ENCODE results near the gene CDH4.
"Not testable (repeated sequence)": the region's sequence is repeated elsewhere in the genome, so short reads cannot be mapped to it uniquely, and the experiment has no call there.

CDH4 gene

GRCh38 chr20:61419010-61419409 is 166.9 kb downstream of the CDH4 start:
- no peak for DNase-seq (ENCODE audit: low spot score)

GRCh38 chr20:61419501-61419900 is 167.4 kb downstream of the CDH4 start:
- DNase-seq (ENCODE audit: low spot score): no peak

GRCh38 chr20:61420056-61420455 is 168.0 kb downstream of the CDH4 start:
- DNase-seq (ENCODE audit: low spot score): no peak

- no peak for DNase-seq (ENCODE audit: low spot score)
These were observed 168.7 kb downstream of the CDH4 start for GRCh38 chr20:61420781-61421180.

- DNase-seq (ENCODE audit: low spot score): no peak
These were observed 170.8 kb downstream of the CDH4 start for GRCh38 chr20:61422636-61423425.

GRCh38 chr20:61424011-61424627 is 172.1 kb downstream of the CDH4 start:
- no peak for DNase-seq (ENCODE audit: low spot score)

GRCh38 chr20:61424628-61425420 is 172.8 kb downstream of the CDH4 start:
- DNase-seq (ENCODE audit: low spot score): no peak

- not testable (repeated sequence) for DNase-seq (ENCODE audit: low spot score)
These were observed 173.5 kb downstream of the CDH4 start for GRCh38 chr20:61425541-61425991.

- DNase-seq (ENCODE audit: low spot score): no peak
These were observed 174.3 kb downstream of the CDH4 start for GRCh38 chr20:61426352-61426751.

- DNase-seq (ENCODE audit: low spot score): no peak
These were observed 177.6 kb downstream of the CDH4 start for GRCh38 chr20:61429458-61430227.

- no peak for DNase-seq (ENCODE audit: low spot score)
These were observed 178.2 kb downstream of the CDH4 start for GRCh38 chr20:61430228-61430624.

- DNase-seq (ENCODE audit: low spot score): no peak
These were observed 181.1 kb downstream of the CDH4 start for GRCh38 chr20:61433176-61433575.

- no peak for DNase-seq (ENCODE audit: low spot score)
These were observed 181.8 kb downstream of the CDH4 start for GRCh38 chr20:61433816-61434215.

GRCh38 chr20:61434341-61434781 is 182.3 kb downstream of the CDH4 start:
- DNase-seq (ENCODE audit: low spot score): no peak

GRCh38 chr20:61435184-61435822 is 183.2 kb downstream of the CDH4 start:
- no peak for DNase-seq (ENCODE audit: low spot score)

- DNase-seq (ENCODE audit: low spot score): no peak
These were observed 183.8 kb downstream of the CDH4 start for GRCh38 chr20:61435823-61436220.

GRCh38 chr20:61436283-61436666 is 184.2 kb downstream of the CDH4 start:
- DNase-seq (ENCODE audit: low spot score): no peak

- DNase-seq (ENCODE audit: low spot score): no peak
These were observed 184.7 kb downstream of the CDH4 start for GRCh38 chr20:61436667-61437279.

GRCh38 chr20:61437280-61438206 is 185.5 kb downstream of the CDH4 start:
- DNase-seq (ENCODE audit: low spot score): no peak

GRCh38 chr20:61438285-61438684 is 186.2 kb downstream of the CDH4 start:
- no peak for DNase-seq (ENCODE audit: low spot score)
